WTC11 (cell line): ENCODE data around the gene TKT. TPM values are rescaled to one million over a fixed set of nuclear protein-coding genes. Genes with fewer than 3 reads are reported as not detected.

Source experiments
- ATF1 ChIP-seq: sonication (generic); formaldehyde crosslinking; IDR thresholded peaks from 2 replicates; pipeline ENCODE4 v1.8.1; 2023; ENCODE audit warnings: mild to moderate bottlenecking, moderate library complexity, missing genetic modification reagents
- CREM ChIP-seq: sonication (generic); formaldehyde crosslinking; IDR thresholded peaks from 2 replicates; pipeline ENCODE4 v1.8.1; 2022; ENCODE audit warnings: mild to moderate bottlenecking, missing genetic modification reagents, moderate library complexity
- EMX1 ChIP-seq: fragments of 250-450 bp; sonication (Bioruptor Pico); IDR thresholded peaks from 2 replicates; pipeline ENCODE4 v1.8.0; 2021; ENCODE audit warnings: mild to moderate bottlenecking
- ESRRA ChIP-seq: sonication (generic); formaldehyde crosslinking; IDR thresholded peaks from 2 replicates; pipeline ENCODE4 v1.8.1; 2022; ENCODE audit warnings: mild to moderate bottlenecking, missing genetic modification reagents, borderline replicate concordance
- FOXK1 ChIP-seq: sonication (generic); formaldehyde crosslinking; IDR thresholded peaks from 2 replicates; pipeline ENCODE4 v1.8.0; 2022; ENCODE audit warnings: mild to moderate bottlenecking, moderate library complexity, missing genetic modification reagents
- FOXP1 ChIP-seq: sonication (generic); formaldehyde crosslinking; IDR thresholded peaks from 2 replicates; pipeline ENCODE4 v1.8.0; 2022; ENCODE audit warnings: missing genetic modification reagents, mild to moderate bottlenecking, moderate library complexity, borderline replicate concordance
- IRF1 ChIP-seq: sonication (generic); formaldehyde crosslinking; IDR thresholded peaks from 2 replicates; pipeline ENCODE4 v1.8.0; 2023; ENCODE audit warnings: missing genetic modification reagents
- OVOL2 ChIP-seq: fragments of 250-450 bp; sonication (Bioruptor Pico); IDR thresholded peaks from 2 replicates; pipeline ENCODE4 v1.9.0; 2021; ENCODE audit warnings: mild to moderate bottlenecking, borderline replicate concordance
- PRDM15 ChIP-seq: sonication (generic); formaldehyde crosslinking; IDR thresholded peaks from 2 replicates; pipeline ENCODE4 v1.8.0; 2022; ENCODE audit warnings: missing genetic modification reagents
- PRRX2 ChIP-seq: fragments of 250-450 bp; sonication (Bioruptor Pico); IDR thresholded peaks from 2 replicates; pipeline ENCODE4 v1.8.0; 2021; ENCODE audit warnings: mild to moderate bottlenecking
- RELA ChIP-seq: sonication (generic); formaldehyde crosslinking; IDR thresholded peaks from 2 replicates; pipeline ENCODE4 v1.8.1; 2022; ENCODE audit warnings: missing genetic modification reagents, mild to moderate bottlenecking, borderline replicate concordance
- RORB ChIP-seq: fragments of 250-450 bp; sonication (Bioruptor Pico); IDR thresholded peaks from 2 replicates; pipeline ENCODE4 v1.9.0; 2021; ENCODE audit warnings: mild to moderate bottlenecking
- SMAD4 ChIP-seq: sonication (generic); formaldehyde crosslinking; IDR thresholded peaks from 2 replicates; pipeline ENCODE4 v1.8.0; 2022; ENCODE audit warnings: mild to moderate bottlenecking, missing genetic modification reagents
- TEAD1 ChIP-seq: sonication (generic); formaldehyde crosslinking; IDR thresholded peaks from 2 replicates; pipeline ENCODE4 v1.8.0; 2022; ENCODE audit warnings: mild to moderate bottlenecking, missing genetic modification reagents
- TEAD4 ChIP-seq: sonication (generic); formaldehyde crosslinking; IDR thresholded peaks from 2 replicates; pipeline ENCODE4 v1.8.0; 2022; ENCODE audit warnings: mild to moderate bottlenecking, missing genetic modification reagents
- USF2 ChIP-seq: sonication (generic); formaldehyde crosslinking; IDR thresholded peaks from 2 replicates; pipeline ENCODE4 v1.8.1; 2023; ENCODE audit warnings: mild to moderate bottlenecking, missing genetic modification reagents, moderate library complexity
- ZBTB21 ChIP-seq: sonication (generic); formaldehyde crosslinking; IDR thresholded peaks from 2 replicates; pipeline ENCODE4 v1.8.1; 2023; ENCODE audit warnings: mild to moderate bottlenecking, missing genetic modification reagents, borderline replicate concordance
- ZNF219 ChIP-seq: sonication (generic); formaldehyde crosslinking; IDR thresholded peaks from 2 replicates; pipeline ENCODE4 v1.8.0; 2023; ENCODE audit warnings: missing genetic modification reagents, mild to moderate bottlenecking, borderline replicate concordance
- ZSCAN18 ChIP-seq: fragments of 250-450 bp; sonication (Bioruptor Pico); IDR thresholded peaks from 2 replicates; pipeline ENCODE4 v2.1.2; 2022; ENCODE audit warnings: mild to moderate bottlenecking, moderate library complexity
- total RNA-seq: library from RNA; stranded (reverse); gene quantifications from 3 replicates; pipeline ENCODE4 v1.2.3, GENCODE V29; 2021
- TF ChIP-seq, protein P1 (sequence below): fragments of 250-450 bp; sonication (Bioruptor Pico); IDR thresholded peaks from 2 replicates; pipeline ENCODE4 v1.9.0; 2021; ENCODE audit warnings: moderate library complexity, mild to moderate bottlenecking, inconsistent platforms, borderline replicate concordance
- TF ChIP-seq, protein P2 (sequence below): sonication (generic); formaldehyde crosslinking; IDR thresholded peaks from 2 replicates; pipeline ENCODE4 v1.8.1; 2022; ENCODE audit warnings: mild to moderate bottlenecking, missing genetic modification reagents, moderate library complexity, borderline replicate concordance
- TF ChIP-seq, protein P3 (sequence below): sonication (generic); formaldehyde crosslinking; IDR thresholded peaks from 2 replicates; pipeline ENCODE4 v1.8.1; 2023; ENCODE audit warnings: mild to moderate bottlenecking, missing genetic modification reagents, moderate library complexity
- TF ChIP-seq, protein P4 (sequence below): fragments of 250-450 bp; sonication (Bioruptor Pico); IDR thresholded peaks from 2 replicates; pipeline ENCODE4 v1.9.0; 2021; ENCODE audit warnings: mild to moderate bottlenecking
- TF ChIP-seq, protein P5 (sequence below): sonication (generic); formaldehyde crosslinking; IDR thresholded peaks from 2 replicates; pipeline ENCODE4 v1.8.1; 2022; ENCODE audit warnings: low read depth, mild to moderate bottlenecking, moderate library complexity, missing genetic modification reagents, borderline replicate concordance
- TF ChIP-seq, protein P6 (sequence below): sonication (generic); formaldehyde crosslinking; IDR thresholded peaks from 2 replicates; pipeline ENCODE4 v1.8.0; 2022; ENCODE audit warnings: mild to moderate bottlenecking, missing genetic modification reagents

TKT gene
- total RNA-seq, 1 experiment from 2014 or later: 1,040 TPM

DNA sequence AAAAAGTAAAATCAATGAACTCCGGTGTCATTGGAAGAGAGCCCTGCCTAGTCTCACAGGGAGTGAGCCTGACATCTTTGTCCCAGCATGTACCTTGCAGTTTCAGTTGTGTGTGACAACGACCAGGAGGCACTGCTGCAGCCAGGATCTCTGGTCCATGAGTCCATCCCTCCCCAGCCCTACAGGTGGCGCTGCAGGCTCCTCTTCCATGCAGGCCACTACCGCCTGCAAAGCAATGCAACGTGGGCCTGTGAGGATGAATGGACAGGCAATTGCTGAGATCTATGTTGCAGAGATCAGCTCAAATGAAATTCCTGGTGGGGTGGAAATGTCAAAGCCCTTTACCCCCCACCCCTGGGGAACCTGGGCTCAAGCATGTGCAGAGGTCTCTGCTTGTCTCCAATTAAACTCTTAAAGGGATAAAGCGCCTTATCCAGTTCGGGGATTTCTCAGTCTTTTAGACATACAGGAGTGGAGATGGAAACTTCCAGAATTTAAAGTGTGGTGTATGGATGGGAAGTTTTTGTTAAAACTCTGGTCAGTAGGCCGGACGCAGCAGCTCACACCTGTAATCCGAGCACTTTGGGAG, 35.8 kb downstream of the TKT start (continued):
- TF ChIP-seq, protein P1, sequence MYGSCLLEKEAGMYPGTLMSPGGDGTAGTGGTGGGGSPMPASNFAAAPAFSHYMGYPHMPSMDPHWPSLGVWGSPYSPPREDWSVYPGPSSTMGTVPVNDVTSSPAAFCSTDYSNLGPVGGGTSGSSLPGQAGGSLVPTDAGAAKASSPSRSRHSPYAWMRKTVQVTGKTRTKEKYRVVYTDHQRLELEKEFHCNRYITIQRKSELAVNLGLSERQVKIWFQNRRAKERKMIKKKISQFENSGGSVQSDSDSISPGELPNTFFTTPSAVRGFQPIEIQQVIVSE (CRISPR knock-in tag): no peak
- TF ChIP-seq FOXP1 (CRISPR knock-in tag): no peak
- 0 out of 2 replicates have a peak, but pooled peaks have one; percentile 27 for TF ChIP-seq FOXK1 (CRISPR knock-in tag)
- TF ChIP-seq EMX1 (CRISPR knock-in tag): no peak
- no peak for TF ChIP-seq RORB (CRISPR knock-in tag)
- TF ChIP-seq USF2 (CRISPR knock-in tag): no peak
- TF ChIP-seq PRRX2: no peak; the same call in 1 of the 2 replicates
- TF ChIP-seq CREM (CRISPR knock-in tag): no peak
- TF ChIP-seq, protein P2, sequence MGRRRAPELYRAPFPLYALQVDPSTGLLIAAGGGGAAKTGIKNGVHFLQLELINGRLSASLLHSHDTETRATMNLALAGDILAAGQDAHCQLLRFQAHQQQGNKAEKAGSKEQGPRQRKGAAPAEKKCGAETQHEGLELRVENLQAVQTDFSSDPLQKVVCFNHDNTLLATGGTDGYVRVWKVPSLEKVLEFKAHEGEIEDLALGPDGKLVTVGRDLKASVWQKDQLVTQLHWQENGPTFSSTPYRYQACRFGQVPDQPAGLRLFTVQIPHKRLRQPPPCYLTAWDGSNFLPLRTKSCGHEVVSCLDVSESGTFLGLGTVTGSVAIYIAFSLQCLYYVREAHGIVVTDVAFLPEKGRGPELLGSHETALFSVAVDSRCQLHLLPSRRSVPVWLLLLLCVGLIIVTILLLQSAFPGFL (CRISPR knock-in tag): no peak
- TF ChIP-seq, protein P3, sequence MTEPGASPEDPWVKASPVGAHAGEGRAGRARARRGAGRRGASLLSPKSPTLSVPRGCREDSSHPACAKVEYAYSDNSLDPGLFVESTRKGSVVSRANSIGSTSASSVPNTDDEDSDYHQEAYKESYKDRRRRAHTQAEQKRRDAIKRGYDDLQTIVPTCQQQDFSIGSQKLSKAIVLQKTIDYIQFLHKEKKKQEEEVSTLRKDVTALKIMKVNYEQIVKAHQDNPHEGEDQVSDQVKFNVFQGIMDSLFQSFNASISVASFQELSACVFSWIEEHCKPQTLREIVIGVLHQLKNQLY (CRISPR knock-in tag): no peak
- TF ChIP-seq, protein P4, sequence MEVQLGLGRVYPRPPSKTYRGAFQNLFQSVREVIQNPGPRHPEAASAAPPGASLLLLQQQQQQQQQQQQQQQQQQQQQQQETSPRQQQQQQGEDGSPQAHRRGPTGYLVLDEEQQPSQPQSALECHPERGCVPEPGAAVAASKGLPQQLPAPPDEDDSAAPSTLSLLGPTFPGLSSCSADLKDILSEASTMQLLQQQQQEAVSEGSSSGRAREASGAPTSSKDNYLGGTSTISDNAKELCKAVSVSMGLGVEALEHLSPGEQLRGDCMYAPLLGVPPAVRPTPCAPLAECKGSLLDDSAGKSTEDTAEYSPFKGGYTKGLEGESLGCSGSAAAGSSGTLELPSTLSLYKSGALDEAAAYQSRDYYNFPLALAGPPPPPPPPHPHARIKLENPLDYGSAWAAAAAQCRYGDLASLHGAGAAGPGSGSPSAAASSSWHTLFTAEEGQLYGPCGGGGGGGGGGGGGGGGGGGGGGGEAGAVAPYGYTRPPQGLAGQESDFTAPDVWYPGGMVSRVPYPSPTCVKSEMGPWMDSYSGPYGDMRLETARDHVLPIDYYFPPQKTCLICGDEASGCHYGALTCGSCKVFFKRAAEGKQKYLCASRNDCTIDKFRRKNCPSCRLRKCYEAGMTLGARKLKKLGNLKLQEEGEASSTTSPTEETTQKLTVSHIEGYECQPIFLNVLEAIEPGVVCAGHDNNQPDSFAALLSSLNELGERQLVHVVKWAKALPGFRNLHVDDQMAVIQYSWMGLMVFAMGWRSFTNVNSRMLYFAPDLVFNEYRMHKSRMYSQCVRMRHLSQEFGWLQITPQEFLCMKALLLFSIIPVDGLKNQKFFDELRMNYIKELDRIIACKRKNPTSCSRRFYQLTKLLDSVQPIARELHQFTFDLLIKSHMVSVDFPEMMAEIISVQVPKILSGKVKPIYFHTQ (CRISPR knock-in tag): 0 out of 2 replicates have a peak, but pooled peaks have one; percentile 14
- TF ChIP-seq, protein P5, sequence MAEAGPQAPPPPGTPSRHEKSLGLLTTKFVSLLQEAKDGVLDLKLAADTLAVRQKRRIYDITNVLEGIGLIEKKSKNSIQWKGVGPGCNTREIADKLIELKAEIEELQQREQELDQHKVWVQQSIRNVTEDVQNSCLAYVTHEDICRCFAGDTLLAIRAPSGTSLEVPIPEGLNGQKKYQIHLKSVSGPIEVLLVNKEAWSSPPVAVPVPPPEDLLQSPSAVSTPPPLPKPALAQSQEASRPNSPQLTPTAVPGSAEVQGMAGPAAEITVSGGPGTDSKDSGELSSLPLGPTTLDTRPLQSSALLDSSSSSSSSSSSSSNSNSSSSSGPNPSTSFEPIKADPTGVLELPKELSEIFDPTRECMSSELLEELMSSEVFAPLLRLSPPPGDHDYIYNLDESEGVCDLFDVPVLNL (CRISPR knock-in tag): no peak
- TF ChIP-seq ATF1 (CRISPR knock-in tag): no peak
- TF ChIP-seq TEAD1 (CRISPR knock-in tag): no peak
- no peak for TF ChIP-seq PRDM15 (CRISPR knock-in tag)
- TF ChIP-seq ZBTB21: no peak
- TF ChIP-seq SMAD4 (CRISPR knock-in tag): no peak
- no peak for TF ChIP-seq ZSCAN18 (CRISPR knock-in tag)
- no peak for TF ChIP-seq RELA (CRISPR knock-in tag)
- TF ChIP-seq, protein P6, sequence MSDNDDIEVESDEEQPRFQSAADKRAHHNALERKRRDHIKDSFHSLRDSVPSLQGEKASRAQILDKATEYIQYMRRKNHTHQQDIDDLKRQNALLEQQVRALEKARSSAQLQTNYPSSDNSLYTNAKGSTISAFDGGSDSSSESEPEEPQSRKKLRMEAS (CRISPR knock-in tag): 0 out of 2 replicates have a peak, but pooled peaks have one; percentile 36
- no peak for TF ChIP-seq IRF1 (CRISPR knock-in tag)
- no peak for TF ChIP-seq OVOL2 (CRISPR knock-in tag)
- no peak for TF ChIP-seq ESRRA
- TF ChIP-seq ZNF219 (CRISPR knock-in tag): no peak
- TF ChIP-seq TEAD4 (CRISPR knock-in tag): no peak
